AG04450 (cell line): ENCODE measurements around the gene APOL1. TPM values are rescaled to one million over a fixed set of nuclear protein-coding genes. Genes with fewer than 3 reads are reported as not detected.

Experiments used
- CTCF ChIA-PET: fragments of 300-600, 350-600 bp; formaldehyde crosslinking; extraction: SDS; loops from one replicate; lab custom pipeline; 2022; ENCODE audit warnings: antibody characterized with exemption, inconsistent platforms; lab: Charles Lee
- POLR2A ChIA-PET: fragments of 350-600 bp; formaldehyde crosslinking; extraction: SDS; loops from one replicate; lab custom pipeline; 2021; ENCODE audit warnings: antibody characterized with exemption, inconsistent platforms; lab: Yijun Ruan, JAX
- DNase-seq: peaks from one replicate; pipeline ENCODE4 v3.0.0-alpha.2; 2011; ENCODE audit warnings: low read depth, low spot score
- H3K27ac ChIP-seq: one replicate; pipeline ENCODE4 v1.5.1; 2012; ENCODE audit warnings: low read depth, low read length, control low read depth
- H3K27me3 ChIP-seq: one replicate; pipeline ENCODE4 v1.6.0; 2012; ENCODE audit warnings: low read length; ENCODE audit not compliant: control insufficient read depth, insufficient read depth
- H3K4me3 ChIP-seq: 2 replicates; pipeline ENCODE4 v1.5.1; 2011; ENCODE audit warnings: mild to moderate bottlenecking, low read depth, low read length, control low read depth
- H3K9me3 ChIP-seq: 2 replicates; pipeline ENCODE4 v1.5.1; 2012; ENCODE audit warnings: low read length; ENCODE audit not compliant: control insufficient read depth, insufficient read depth
- CTCF ChIP-seq: IDR thresholded peaks from 2 replicates; pipeline ENCODE4 v1.5.1; 2011; ENCODE audit warnings: low read depth, low read length, control low read depth, inconsistent platforms
- polyA plus RNA-seq: library from polyadenylated mRNA; depleted of rRNA; stranded (reverse); fragments of >200 nt; gene quantifications from 2 replicates; pipeline ENCODE4 v1.2.3, GENCODE V29; 2011

Gene APOL1
- polyA plus RNA-seq, 1 experiment, result 3.8 TPM

DNA sequence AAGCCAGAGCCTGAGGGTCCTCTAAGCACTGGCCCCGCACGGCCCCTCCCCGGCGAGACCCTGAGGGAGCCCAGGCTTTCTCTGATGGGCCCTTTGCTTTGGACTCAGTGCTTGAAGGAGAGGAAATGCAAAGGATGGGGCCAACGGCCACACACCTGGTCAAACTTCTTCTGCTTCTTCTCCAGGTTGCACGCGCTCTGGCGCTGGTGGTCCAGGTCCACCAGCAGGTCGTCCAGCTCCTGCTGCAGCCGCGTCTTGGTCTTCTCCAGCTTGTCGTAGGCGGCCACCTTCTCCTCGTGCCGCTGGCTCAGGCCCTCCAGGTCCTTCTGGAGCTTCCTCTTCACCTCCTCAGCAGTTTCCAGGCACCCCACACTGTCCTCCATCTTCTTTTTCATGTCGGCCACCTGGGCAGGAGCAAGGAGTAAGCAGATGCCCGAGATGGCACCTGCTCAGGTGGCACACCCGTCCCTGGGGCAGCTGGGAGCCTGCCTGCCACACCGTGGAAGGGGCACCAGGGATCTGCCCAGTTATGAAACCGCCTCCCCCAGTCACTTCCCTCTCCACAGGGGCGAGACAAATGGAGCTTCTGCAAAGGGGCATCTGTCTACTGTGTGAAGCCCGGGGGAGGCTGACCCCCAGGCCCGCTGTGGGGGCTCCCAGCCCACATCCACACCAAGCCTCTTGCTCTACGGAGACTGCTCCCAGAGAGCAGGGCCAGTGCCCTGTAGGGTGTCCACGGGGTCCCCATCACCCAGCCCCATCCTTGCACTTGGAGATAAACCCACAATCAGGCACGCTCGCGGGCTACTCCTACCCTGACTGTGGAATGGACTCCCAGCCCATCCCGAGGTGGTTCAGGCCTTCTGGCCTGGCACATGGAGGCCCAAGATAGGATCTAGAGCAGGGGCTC is 39.2 kb downstream of the APOL1 start:
- ChIA-PET CTCF (interaction anchor here (1.1 to 1.8 kb wide), 2 partner anchors 9 to 195 kb away, joined by 3 to 7 read pairs; no protein-coding TSS in a partner anchor), POLR2A (no interaction called here)
- DNase-seq, result no peak
- TF ChIP-seq CTCF, result no peak
- Histone ChIP-seq H3K27ac (peak overlapping the region; percentile 11), H3K9me3 (no peaks in the 10 kb centered on the region; the same call in 1 of the 2 replicates), H3K27me3 (no peaks in the 10 kb centered on the region), H3K4me3 (no peak overlapping the region)

- Histone ChIP-seq H3K4me3 (no peak overlapping the region), H3K9me3 (no peaks in the 10 kb centered on the region; the same call in 1 of the 2 replicates), H3K27me3 (no peaks in the 10 kb centered on the region), H3K27ac (no peak overlapping the region)
- no peak for TF ChIP-seq CTCF
- ChIA-PET CTCF (interaction anchor here (1.0 to 1.8 kb wide), 3 partner anchors 8 to 194 kb away, joined by 3 to 7 read pairs (median 3); no protein-coding TSS in a partner anchor), POLR2A (interaction anchor here (1.1 kb wide), 1 partner anchor 9 kb away, joined by 4 read pairs; no protein-coding TSS in a partner anchor)
- no peak for DNase-seq
These were observed 40.0 kb downstream of the APOL1 start for GRCh38 chr22:36292823-36293530.

DNA sequence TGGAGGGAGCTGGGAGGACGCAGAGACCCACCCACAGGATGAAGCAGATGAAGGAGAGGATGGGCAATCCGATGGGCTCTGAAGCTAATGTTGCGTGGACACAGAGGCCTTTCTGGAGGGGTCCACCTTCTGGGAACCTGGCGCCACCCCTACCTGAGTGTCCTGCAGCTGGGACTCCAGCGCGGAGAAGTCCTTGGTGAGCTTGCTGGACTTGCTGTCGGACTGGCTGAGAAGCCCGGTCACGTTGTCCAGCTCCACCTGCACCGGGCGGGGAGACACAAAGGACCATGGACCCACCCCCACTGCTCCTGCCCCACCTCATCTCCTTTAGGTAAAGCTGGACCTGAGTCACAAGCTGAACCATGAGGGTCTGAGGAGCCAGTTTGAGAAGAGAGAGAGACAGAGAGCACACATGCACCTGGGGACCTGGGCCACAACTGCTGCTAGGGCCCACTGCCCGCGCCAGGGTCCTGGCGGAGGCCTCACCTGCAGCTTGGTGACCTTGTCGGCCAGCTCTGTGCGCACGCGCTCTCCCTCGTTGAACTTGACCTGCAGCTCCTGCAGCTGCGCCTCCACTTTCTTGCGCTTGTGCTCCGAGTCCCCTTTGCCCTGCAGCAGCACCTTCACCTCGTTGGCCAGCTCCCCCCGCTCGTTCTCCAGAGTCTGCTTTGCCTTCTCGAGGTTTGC is 40.8 kb downstream of the APOL1 start:
- Histone ChIP-seq H3K4me3 (no peak overlapping the region), H3K9me3 (no peaks in the 10 kb centered on the region; the same call in 1 of the 2 replicates), H3K27me3 (no peaks in the 10 kb centered on the region), H3K27ac (no peak overlapping the region)
- ChIA-PET POLR2A (interaction anchor here (1.1 kb wide), 1 partner anchor 8 kb away, joined by 4 read pairs; no protein-coding TSS in a partner anchor), CTCF (interaction anchor here (1.0 to 1.8 kb wide), 2 partner anchors 8 to 177 kb away, joined by 3 to 5 read pairs; no protein-coding TSS in a partner anchor)
- no peak for DNase-seq
- no peak for TF ChIP-seq CTCF

DNA sequence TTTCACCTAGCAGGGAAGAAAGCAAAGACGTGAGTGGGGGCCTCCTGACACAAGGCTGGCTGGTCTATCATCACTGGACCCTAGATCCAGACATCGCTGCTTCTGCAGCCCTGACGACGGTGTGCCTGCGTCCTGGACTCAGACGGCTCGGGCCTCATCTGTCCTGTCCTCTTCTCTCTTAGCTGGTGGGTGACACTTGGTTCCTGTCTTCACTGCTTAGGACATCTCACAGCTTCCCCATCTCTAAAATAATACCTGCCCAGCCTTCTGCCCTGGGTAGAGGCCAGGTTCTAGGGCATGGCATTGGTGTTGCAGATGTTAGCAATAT is 41.3 kb downstream of the APOL1 start:
- POLR2A ChIA-PET, result no interaction called here

More for the DNA sequence above, 41.3 kb downstream of the APOL1 start:
- no peak for TF ChIP-seq CTCF
- CTCF ChIA-PET, result interaction anchor here (1.0 to 1.8 kb wide), 2 partner anchors 8 to 176 kb away, joined by 3 to 5 read pairs; no protein-coding TSS in a partner anchor
- DNase-seq, result no peak
- Histone ChIP-seq H3K27me3 (no peaks in the 10 kb centered on the region), H3K9me3 (no peaks in the 10 kb centered on the region; the same call in 1 of the 2 replicates), H3K4me3 (no peak overlapping the region), H3K27ac (no peak overlapping the region)
